ENCODE measurements around the gene SEMA3G.

Gene SEMA3G

DNA sequence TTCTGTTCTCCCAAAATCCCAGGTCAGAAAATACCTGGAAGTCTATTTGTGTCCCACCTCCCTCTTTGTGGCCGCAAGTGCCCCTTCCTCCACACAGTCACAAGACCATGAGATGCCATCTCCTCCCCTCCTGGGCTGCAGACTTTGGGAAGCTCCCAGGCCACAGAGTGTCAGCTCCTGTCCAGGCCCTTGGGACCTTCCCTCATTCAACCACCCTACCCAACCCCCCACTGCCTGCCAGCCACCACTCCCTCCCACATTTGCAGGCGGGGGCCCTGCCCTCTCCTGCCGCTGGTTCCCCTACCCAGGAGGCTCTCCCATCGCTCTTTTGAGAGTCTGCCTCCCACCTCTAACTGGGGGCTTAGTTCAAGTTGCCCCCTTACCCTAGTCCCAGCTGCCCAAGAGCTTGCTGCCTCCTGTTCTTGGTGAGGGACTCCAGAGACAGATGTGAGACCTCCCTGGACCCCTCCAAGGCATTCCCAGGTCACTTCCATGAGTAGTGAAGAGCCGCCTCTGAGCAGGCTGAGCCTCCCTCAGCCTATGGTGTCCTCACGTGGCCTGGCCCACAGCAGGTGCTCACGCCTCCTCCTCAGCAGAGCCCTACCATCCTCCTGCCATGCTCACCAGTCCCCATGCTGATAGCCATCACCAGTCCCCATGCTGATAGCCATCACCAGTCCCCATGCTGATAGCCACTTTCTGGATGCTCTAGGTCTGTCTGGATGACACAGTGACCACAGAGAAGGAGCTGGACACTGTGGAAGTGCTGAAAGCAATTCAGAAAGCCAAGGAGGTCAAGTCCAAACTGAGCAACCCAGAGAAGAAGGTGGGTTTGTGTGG, 34.4 kb upstream of the SEMA3G start:
- no peak for DNase-seq

DNA sequence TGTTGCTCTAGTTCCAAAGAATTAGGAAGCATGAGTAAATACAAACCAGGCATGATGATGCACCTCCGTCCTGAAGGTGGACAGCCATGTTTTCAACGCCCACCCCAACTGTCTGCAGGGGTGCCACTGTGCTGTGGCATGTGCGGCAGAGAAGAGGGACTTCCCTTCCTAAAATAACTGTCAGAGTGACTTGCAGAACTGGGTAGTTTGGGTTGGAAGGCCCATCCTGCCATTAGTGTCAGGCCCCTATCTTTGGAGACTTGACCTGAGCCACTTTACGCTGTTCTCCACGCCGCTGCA, 32.8 kb upstream of the SEMA3G start:
- DNase-seq = no peak

DNA sequence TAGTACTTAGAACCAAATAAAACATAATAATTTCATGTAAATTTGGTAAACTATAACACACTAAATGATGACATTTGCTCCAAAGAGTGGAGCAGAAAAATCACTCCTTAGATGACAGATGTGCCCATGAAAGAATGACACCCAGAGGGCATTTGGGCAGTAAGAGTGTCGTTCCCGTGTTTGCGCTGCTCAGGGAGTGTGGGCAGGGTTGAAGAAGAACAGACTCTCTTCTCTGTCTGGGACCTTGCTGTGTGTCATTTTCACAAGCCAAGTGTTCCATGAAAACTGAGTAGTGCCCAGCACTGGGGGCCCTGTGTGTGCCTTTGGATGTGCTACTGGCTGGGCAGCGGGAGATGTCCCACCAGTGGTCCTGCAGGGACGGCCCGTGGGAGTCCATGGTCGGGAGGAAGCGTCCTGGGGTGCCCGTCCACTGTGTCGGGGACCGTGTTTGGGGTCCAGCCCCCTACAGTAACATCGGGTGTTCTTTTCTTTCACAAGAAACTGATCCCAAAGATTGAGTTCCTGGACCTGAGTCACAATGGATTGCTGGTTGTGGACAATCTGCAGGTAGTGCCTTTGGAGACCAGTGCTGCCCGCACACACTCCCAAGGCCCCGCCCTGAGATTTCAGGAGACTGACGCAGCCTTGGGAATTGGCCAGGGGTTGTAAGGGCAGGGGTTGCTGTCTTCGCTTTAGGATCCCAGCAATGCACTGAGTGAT, 32.3 kb upstream of the SEMA3G start:
- DNase-seq = no peak

DNA sequence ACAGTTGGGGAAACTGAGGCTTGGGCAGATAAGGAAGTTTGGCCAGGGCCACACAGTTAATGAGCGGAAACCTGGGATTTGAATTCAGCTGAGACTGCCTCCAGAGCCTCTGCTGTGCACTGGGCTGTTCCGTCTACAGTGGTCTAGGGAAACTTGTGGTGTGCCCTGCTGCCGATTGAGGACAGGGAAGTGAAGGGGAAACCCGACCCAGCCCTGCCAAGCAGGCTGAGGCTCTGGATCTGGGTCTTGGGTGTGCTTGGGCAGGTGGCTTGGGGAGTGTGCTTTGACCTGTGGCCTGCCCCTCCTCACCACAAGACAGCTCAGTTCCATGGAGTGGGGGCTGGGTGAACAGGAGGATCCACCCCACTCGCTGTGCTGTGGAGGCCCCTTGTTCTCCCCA, 28.1 kb upstream of the SEMA3G start:
- DNase-seq = no peak

DNA sequence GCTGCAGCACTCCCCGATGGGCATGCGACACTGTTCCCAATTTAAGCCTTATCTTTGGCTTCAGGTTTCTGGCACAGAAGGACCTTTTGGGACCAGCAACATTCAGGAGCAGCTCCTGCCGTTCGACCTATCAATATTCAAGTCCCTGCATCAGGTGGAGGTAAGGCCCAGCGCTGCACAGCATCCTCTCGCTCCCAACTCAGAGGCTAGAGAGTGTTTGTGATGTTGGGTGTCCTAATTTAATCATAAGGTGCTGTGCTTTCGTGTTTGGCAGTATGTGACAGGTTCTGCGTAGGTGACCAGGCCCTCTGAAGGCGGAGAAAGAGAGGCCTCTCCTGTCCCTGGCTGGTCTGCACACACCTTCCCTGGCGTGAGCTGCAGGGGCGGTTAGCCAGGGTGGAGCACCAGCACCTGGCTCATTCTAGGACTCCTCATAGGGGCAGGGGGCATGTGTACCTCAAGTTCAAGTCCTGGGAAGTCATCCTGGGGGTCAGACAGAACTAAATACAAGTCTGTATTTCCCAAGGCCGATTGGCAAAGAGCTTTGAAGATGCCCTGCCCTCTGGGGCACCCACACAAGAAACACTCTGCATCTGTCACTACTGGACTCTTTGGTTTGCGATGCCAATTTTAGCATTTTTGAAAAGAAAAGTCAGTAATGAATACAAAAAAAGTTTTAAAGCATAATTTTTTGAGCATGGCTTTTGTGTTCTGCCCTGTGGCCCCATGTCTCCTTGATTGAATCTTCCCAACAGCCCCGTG, 27.5 kb upstream of the SEMA3G start:
- DNase-seq = no peak

DNA sequence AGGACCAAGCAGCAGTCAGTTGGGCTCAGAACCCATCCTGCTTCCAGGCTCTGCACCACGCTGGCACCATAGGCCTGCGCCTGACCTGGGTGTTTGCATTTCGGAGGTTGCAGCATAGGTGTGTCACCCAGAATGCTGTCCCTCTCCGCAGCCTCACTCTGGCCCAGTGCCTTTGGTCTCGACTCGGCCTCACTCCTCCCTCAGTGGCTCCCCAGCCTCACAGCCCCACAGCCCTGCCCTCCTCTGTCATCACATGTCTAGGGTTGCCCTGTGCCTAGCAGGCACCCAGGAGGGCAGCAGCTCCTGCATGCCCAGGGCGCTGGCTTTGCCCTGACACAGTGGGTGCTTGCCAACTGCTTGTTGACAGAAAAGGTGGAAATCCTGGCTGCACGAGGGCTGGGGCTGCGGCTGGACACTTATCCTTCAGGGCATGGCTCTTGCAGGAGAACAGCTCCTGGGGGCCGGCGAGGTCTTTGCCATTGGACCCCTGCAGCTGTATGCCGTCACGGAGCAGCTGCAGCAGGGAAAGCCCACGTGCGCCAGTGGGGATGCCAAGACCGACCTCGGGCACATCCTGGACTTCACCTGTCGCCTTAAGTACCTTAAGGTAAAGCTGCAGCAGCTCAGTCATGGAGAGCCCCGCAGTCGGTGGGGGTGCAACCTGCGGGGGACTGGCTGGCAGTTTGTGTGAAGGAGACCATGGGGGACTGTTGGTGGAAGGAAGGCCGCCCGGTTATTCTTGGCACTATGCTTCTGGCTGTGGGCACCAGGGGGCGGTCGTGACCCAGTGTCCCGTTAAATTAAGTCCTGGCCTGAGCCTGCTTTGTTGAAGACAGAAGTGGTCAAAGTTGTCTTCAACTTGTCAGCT, 26.7 kb upstream of the SEMA3G start:
- DNase-seq = peak; percentile 5

DNA sequence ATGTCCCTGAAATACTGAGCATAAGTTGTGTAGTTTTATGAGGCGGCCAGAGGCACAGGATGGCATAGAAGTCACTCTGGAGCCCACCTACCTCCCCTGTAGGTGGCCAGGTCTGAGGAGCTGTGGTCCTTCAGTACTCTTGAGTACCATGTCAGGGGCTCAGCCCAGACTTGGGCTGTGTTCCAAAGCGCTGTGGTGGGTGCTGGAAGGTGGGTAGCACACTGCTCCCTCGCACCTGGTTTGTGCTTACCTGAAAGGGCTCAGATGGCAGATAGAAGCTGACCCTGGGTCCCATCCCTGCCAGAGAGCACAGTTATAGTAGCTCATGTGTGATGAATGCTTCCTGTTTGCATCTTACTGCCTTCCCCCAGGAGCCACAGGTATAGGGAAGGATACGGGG, 26.0 kb upstream of the SEMA3G start:
- no peak for DNase-seq

DNA sequence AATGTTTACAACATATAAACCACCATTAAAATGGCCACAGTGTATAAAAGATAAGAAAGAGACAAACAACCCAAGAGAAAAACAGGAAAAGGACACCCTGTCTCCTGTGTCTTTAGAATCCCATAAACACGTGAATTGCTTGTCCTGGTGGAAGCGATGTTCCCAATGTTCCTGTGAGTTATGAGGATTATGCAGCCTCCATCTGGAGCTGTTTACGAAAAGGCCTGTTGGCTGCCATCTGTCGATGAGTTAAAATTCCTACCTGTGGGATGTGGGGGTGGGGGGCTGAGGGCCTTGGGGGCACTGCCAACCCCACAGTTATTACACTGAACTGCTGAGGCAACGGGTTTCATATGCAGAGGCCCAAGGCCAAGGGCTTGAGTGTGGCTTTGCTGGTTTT, 24.1 kb upstream of the SEMA3G start:
- DNase-seq = no peak

DNA sequence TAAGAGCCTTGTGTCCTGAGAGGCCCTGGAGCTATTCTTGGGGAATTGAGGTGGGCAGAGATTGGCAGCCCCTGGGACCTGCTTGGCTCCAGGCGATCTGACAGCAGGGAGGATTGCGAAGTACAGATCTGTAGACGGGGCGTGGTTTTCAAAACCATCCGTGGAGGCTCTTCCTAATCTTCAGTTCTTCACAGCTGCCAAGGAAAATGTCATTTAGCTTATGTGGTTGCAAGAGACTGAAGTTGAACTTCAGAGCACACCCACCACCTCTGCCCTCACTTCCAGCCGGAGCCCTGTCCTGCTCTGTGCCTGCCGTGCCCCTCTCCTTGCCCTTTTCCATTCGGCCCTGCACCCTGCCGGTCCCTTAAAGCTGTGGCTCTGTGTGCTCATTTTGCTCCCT, 23.4 kb upstream of the SEMA3G start:
- DNase-seq = peak; percentile 30

DNA sequence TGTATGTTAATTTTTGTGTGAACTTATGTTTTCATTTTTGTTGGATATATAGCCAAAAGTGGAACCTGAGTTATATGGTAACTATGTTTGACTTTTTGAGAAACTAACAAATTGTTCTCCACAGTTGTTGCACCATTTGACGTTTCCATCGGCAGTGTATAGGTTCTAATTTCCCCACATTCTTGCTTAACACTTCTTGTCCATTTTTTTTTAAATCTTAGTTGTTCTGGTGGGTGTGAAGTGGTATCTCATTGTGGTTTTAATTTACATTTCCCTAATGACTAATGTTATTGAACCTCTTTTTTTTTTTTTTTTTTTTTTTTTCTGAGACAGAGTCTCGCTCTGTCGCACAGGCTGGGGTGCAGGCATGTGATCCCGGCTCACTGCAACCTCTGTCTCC, 18.5 kb upstream of the SEMA3G start:
- no peak for DNase-seq

DNA sequence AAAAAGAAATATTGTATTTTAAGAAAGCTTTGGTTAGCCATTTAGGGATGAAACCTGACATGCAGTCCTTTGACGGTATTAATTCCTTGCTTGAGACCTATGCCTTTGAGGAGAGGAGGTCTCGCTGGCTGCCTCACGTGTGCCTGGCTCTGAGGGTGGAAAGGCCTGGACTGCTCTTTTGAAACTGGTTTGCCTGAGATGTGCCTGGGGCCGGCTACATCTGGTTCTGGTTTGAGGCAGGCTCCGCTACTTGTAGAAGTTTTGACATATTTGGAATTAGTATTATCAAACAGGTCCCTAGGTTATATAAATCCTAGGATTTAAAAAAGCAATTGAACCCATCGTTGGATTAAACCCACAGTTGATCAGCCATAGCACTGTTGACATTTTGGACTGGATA, 17.0 kb upstream of the SEMA3G start:
- DNase-seq = no peak

DNA sequence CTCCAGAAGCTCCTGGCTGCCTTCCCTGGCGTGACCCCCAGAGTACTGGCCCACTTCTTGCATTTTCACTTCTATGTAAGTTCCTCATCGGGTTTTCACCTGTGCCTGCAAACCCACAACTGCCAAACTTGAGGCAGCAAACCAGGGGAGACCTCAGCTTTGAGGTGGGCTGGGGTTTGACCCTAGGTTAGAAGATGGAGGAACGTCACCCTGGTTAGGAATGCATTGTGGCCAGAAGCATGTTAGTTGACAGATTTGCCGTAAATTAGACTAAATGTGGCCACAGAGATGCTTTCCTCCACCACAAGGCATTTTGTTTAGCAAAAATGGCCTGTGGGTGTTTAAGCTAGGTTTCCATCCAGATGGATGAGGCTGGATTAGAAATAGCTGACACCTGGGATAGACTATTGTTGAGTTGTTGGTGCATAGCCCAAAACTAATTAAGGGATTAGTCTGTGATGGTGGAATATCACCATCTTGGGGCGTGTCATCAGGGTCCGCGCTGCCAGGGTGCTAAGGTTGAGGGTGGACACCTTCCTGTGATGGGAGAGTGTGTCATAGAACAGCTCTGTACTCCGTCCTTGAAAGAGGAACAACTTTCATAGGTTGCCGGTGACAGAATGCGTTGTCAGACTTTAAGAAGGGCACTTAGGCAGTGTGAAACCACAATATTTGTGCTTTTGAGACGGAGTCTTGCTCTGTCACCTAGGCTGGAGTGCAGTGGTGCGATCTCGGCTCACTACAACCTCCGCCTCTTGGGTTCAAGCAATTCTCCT, 14.1 kb upstream of the SEMA3G start:
- no peak for DNase-seq

DNA sequence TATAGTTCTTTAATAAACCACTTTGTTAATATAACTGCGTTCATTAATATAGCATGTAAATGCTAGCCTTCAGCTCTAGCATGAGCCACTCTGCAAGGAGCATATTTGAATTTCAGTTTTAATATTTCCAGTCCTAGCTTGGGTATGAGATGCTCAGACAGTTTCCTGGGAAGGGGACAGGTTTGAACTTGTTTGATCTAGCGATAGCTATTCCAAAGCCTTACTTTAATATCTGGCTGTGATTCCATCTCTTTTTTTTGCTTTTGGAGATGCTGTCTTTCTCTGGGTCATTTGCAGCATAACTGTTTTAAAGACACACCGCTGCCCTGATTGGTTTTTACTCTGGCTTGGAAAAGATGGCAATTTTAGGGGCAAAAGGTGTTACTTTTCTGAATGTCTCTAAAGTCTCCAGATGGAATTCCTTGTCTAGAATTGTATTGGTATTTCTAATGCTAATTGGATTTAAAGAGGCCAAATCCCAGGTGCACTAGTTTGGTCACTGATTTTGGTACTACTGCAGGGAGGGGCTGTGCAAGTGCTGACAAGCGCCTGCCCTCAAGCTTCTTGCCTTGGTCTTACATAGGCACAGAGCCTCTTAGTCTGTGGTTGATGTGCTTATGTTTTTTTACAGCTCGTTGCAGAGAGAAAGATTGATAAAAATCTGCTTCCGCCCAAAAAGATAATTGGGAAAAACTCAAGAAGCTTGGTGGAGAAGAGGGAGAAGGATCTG, 13.3 kb upstream of the SEMA3G start:
- no peak for DNase-seq

DNA sequence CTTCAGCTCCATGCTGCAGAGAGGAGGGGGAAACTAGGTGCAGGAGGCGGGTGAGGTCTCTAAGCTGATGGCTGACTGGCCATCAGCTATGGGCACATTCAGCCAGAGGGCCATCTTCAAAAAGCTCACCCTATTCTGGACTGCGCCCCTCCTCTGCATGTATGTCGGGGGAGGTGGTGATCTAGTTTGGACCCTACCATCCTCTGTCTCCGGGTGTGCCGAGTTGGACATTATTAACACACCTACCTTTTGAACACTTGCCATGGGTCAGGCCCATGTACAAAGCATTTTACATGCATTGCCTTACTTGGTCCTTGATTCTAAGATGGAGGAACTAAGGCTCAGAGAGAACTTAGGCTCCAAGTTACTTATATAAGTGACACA, 11.9 kb upstream of the SEMA3G start:
- no peak for DNase-seq

DNA sequence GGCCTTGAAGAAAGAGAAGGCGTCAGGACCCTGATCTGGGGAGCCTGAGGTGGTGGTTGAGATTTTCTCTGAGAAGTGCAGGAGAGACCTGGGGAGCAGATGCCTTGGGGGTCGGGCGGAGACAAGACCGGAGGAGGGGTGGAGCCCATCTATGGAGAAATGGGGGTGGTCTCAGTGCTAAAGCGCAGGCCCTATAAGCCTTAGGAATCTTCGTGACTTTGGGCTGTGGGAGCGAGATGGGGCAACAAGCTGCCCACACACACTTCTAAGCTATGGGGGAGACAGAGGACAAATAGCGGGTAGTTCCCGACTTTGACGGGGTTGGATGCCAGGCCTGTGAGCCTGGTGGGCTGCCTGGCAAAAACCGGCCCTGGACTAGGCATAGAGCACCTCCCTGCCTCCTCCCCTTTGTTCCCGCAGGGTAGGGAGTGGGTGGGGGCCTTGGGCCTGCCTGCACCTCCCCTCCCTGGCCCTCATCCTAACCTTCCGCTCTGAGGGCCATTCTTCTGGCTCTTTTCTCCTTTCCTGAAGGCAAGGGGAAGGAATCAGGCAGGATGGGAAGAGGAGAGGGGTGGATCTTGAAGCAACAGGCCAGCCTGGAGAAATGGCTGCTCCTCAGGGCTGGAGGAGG, 11.4 kb upstream of the SEMA3G start:
- no peak for DNase-seq

DNA sequence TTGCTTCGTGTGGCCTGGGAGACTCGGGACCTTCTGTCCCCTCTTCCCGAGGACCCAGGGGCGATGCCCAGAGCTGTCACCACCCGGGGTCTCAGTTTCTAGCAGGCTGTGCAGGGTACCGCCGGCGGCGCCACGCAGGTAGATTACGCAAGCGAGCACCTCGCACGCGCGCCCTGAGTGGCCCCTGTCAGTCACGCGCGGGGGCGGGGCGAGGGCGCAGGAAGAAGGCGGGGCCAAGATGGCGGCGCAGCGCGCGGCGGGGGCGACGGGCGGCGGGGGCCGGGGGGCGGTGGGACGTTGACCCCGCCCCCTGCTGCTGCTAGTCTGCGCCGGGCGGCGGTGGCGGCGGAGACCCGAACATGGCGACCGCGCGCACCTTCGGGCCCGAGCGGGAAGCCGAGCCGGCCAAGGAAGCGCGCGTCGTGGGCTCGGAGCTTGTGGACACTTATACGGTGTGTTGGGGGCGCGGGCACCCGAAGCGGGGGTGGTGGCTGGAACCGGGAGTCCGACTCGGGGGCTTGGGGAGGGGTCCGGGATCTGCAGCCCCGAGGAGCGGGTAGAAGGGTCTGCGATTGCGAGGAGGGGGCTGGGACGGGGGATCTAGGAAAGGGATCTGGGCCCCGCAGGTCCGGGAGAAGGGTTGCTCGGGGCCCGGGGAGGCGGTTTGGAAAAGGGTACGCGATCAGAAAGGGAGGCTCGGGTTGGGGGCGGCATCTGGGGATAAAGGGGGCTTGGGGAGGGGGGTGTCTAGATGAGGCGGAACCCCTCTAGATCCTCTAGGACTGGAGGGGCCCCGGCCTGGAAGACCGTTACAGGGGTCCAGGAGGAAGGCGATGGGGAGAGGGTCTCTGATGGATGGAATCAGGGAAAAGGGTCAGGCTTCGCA, 10.6 kb upstream of the SEMA3G start, which contains the start of gene NISCH:
Gene NISCH (plus strand): TSS at position 322 of the 886 bp plus-strand sequence. CDS start 38 bp downstream, at position 360.
- DNase-seq = peak; percentile 43

DNA sequence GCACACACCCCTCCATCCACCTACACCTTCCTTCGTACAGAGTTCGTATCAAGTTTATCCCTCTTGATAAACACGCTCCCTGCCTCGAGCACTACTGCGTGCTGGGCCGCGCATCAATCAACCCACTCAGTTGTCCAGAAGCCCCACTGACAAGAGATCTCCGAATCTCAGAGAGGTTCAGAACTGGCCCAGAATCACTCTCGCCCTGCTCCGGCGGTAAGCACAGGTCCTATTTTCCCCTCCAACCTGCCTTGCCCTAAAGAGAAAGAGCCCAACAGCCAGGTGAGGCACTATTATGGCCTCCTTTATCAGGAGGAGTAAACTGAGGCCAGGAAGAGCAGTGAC, 10.0 kb upstream of the SEMA3G start:
- DNase-seq = no peak

DNA sequence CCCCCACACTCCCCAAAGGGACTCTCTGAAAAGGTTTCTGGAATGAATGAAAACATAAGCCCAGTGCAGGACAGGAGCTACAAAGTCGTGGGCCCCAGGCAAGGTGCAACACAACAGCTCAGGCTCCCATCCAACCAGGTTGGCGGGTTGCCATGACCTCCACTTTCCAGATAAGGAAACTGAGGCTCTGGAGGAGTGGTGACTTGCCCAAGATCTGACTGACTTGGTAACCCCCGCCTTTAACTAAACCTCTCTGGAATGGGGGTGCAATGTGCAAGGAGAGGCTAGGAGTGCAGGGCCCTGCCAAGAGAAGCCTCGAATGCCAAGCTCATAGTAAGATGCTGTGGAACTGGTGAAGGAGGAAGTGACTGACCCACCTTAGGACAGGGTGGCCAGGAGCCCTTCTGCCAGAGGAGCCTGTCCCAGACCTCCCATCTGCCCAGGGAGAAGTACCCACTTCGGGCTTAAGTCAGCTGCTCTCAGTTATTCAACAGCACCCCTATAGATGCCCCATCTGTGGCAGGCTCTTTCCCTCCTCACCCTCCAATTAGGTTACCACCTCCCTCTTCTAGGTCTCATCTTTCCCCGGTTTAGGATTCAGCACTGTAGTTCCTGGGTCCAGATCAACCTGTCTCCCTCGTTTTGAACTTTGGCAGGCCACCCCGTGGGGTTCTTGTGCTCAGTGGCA, 9.5 kb upstream of the SEMA3G start:
- DNase-seq = no peak

Measured in GF-D8 (cell line).